NCI-H128 (cell line): ENCODE measurements around the gene C4orf17.

ENCODE experiments used
- DNase-seq: peaks from one replicate; lab custom pipeline; 2025; ENCODE audit not compliant: unreplicated experiment; lab: John Stamatoyannopoulos, UW

Gene C4orf17

GRCh38 chr4:99536848-99537247 is 26.0 kb downstream of the C4orf17 start:
- no peak for DNase-seq

DNA sequence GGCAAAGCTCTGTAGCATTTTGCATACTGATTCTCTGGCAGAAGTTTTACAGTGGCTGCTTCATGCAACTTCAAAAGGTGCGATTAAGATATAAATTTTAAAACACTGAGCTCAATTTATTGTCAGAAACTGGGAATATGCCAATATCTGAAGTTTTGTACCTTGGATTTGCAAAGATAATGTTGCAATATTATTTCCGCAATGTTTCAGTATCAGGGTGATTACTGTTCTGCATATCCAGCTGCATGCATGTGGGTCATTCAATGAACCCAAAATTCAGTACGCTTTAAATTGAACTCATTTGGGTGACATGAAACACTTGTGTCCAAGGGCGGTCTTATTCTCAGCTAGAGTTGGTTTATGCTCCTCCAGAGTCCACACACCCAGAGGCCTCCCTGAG is 26.9 kb downstream of the C4orf17 start:
- no peak for DNase-seq

DNA sequence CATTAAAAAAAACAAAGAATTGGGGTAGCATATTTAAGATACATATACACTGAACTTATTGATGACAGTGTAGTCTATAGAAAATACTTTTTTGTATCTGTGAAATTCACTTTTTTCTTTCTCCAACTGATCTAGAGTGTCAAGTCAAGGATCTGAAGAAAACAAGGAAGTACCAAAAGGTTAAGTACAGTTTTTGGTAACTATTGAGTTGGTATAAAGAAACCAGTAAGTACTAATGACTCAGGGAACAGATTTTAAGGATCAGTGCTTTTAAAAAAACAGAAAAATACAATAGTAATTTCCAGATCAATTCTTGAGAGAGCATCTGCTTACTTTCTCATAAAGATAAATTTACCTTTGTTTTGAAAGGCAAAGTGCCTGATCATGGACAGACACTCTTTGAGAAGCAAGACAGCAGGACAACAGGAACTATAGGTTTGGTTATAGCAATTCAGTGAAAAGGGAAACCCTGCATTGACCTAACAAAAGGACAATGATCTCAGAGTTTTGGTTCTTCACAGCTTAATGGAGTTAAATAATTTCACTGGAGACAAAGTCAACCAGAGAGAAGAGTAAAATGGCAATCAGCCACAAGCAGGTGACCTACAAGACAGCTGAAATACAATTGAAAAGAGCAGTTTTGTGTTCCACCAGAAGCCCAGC is 29.6 kb downstream of the C4orf17 start:
- DNase-seq, result no peak

DNA sequence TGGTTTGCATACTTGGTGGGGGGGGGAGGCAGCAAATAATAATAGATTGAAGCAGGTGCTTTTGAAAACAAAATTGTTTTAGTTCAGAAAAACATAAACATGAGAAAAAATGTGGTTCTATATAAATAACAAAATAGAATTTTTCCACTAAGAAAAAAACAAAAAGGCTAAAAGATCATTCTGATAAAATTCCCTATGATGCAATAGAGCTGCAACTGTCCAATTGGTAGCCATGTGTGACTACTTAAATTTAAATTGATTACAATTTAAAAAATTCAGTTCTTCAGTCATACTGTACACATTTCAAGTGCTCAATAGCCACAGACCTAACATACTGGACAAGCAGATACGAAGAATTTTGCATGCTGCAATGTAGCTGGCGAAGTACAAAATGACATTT is 42.1 kb downstream of the C4orf17 start:
- DNase-seq, result no peak

DNA sequence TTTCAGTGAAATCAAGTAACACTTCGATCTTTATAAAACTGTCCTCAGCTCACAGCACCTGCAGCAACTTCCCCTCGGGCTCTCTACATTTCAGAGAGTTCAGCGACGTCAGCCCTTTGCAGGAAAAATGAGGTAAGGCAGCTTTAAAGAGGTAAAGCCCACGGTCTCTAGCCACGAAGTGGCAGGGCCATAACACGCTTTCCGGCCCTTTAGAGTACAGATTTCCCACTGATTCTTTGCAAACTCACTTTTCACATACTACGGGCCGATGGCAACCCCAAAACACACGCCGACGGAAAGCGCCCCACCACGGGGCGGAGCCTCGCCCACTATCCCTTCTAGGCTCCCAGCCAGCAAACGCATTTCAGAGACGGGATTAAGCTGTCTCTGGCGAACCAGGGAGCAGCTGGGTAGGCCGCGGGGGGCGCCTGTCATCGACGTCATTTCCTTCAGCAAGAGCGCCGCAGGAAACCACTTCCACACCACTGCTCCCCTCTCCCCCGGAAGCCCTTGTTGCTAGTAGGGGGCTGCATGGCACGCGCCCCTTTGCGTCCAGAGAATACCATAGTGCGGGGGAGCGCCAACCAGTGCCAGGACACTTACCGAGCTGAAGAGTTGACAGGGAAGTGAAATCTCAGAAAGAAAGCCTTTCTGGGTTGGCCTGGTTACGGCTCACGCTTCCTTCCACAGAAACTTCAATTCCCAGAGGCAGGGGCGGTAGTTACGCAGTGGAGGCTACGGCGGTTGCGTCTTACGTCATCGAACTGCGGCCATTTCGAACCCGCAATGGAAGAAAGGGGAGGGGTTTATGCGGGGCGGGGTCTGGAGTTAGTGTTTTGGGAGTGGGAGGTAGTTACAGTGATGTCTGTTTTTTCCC is 52.7 kb downstream of the C4orf17 start, which contains the start of gene TRMT10A:
Gene TRMT10A, minus strand, starts transcription at position 730 of the 877 bp plus-strand sequence. CDS start 4,701 bp downstream, outside the sequence.
- peak; percentile 73 for DNase-seq

DNA sequence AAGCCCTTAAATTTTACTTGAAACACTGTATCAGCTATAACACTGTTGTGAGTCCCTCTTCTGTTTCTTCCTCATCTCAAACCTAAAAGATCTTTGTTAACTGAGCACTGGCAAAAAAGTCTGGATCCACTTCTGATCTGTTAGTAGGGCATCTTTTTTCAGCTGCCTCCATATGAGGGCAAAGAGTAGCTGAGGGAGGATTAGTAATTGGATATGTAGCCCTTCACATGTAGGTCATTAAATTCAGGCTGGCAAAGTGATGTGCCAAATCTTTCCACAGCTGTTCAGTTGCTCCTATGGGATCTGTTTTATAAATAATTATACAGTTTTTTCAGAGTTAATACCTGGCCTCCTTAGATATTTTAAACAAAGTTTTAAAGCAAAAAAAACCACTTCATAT is 54.1 kb downstream of the C4orf17 start:
- DNase-seq, result peak; percentile 16

DNA sequence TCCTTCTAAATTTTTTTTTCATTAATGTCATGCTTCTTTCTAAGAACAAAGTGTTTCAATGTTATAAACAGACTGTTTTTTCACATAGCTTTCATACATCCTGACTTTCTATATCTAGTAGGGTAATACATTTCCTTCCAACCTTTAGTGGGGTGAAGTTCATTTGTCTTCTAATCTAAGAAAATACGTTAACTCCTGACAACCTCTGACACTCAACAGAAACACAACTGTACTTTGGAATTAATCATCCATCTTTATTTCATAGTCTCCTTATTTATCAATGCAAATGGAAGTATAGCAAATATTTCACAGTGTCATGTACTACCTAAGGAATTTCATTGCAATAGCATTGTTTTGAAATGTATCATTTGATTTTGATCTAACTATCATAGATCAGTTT is 61.1 kb downstream of the C4orf17 start:
- DNase-seq, result no peak

- no peak for DNase-seq
Observed at GRCh38 chr4:99572527-99573240, 61.9 kb downstream of the C4orf17 start.

GRCh38 chr4:99573735-99574368 is 63.0 kb downstream of the C4orf17 start:
- DNase-seq, result no peak

GRCh38 chr4:99574530-99575324 is 63.9 kb downstream of the C4orf17 start, which contains the start of gene MTTP:
Gene MTTP, plus strand, starts transcription at chr4:99574824. Its CDS starts 86 bp downstream, at chr4:99574910.
- no peak for DNase-seq

GRCh38 chr4:99578714-99579113 is 67.9 kb downstream of the C4orf17 start:
- no peak for DNase-seq

GRCh38 chr4:99585516-99585915 is 74.7 kb downstream of the C4orf17 start:
- no peak for DNase-seq

DNA sequence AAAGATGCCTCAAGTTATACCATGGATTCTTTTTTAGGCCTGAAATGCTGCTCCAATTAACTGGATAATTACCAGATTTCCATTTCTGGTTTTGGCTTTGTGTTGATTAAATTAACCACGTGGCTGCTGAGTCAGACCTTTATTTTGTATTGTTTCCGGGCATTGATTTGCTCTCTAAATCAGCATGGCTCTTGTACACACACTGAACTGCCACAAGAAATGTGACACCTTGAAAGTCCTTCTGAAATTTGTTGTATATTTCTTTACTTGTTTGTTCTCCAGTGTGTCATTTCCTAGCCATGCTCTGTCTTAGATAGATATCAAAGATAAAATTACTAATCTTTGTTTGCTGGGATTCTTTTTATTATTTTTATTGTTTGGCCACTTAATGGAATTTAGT is 75.5 kb downstream of the C4orf17 start:
- no peak for DNase-seq

DNA sequence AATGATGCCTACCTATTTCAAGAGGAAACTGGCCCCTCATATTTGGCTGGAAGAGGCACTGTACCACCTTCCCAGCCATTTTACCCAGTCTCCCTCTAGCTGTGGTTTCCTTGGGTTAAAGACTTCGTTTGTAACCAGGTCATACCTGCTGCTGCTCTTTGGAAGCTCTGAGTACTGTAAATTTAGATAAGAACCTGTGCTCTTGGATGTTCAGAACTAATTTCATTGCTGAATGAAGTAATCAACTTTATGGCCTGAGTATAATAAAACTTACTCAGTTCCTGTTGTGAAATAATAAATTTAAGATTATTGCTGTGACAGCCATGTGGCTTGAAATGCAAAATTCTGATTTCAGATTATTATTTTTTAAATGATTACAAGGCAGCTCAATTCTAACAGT is 76.0 kb downstream of the C4orf17 start:
- no peak for DNase-seq

DNA sequence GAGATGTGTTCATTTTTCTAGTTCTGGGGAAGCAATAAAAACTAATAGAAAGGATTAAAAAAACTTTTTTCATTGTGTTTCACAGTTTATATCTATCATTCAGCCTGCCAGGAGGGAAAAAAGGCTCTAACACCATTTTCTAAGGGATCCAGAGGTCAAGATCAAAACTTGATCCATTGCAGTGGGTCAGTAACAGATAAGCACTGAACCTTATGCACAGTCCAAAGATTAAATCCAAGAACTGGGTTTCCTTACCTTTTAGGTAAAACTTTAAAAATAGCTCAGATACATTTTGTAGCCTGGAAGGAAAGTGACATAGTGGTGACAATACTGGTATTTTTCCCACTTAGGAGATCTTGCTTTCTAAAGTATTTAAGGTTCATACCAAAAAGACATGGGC is 76.5 kb downstream of the C4orf17 start:
- no peak for DNase-seq

DNA sequence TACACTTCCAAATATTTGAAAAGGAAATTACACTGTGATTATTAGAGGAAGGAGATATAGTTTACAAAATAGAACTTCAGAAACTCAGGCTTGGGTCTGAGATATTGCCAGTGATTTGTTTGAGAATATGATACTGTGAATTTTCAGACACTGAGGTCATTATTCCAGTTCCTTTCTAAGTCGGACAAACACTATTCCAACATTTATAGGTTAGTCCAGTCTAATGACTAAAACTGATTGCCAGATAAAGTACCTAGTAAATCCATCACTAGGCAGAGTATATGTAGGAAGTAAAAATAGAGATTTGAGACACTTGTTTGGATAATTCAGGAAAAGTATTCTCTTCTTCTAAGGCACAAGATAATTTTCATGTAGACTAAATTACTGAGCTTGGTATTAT is 77.0 kb downstream of the C4orf17 start:
- DNase-seq, result no peak

GRCh38 chr4:99591757-99592156 is 80.9 kb downstream of the C4orf17 start:
- DNase-seq, result no peak
